Prostate gland (tissue), 2 donors: ENCODE results near the gene SERINC2.

ENCODE experiments used
- POLR2A ChIP-seq: fragments of 450-650 bp; IDR thresholded peaks from one replicate; pipeline ENCODE4 v1.6.1; 2016; ENCODE audit warnings: antibody characterized with exemption, mild to moderate bottlenecking
- POLR2AphosphoS5 ChIP-seq: sonication (generic); formaldehyde crosslinking; IDR thresholded peaks from one replicate; pipeline ENCODE4 v1.6.1; 2017; ENCODE audit warnings: antibody characterized with exemption
- TF ChIP-seq, protein P1 (sequence below), 4 experiments: fragments of 200-600 bp in 2 of 4; fragments of 450-650 bp in 2 of 4; sonication (generic) in 2 of 4; IDR thresholded peaks; 1 replicate in 3 of 4; 2 replicates in 1 of 4; pipeline ENCODE4 v1.5.1; 2016 to 2019; ENCODE audit warnings: antibody characterized with exemption in 4 of 4, mild to moderate bottlenecking in 2 of 4, moderate library complexity in 2 of 4

DNA sequence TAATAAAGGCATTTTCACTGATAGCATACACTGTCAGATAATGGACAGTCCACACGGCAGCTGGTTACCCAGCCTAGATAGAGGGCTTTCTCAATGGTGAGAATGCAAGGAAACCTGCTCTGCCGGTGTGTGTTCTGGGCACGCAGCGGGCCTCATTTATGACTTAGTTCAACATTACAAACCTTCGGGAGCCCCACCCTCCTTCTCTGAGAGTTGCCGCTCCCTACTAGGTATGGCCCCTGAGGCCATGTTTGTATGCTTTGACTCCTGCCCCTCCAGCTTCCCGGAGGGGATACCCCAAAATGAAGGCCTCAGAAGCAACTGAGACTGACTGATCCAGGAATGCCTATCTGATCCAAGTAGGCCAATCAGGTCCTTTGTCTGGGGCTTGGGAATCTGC, 22.9 kb upstream of the SERINC2 start:
- TF ChIP-seq, protein P1, sequence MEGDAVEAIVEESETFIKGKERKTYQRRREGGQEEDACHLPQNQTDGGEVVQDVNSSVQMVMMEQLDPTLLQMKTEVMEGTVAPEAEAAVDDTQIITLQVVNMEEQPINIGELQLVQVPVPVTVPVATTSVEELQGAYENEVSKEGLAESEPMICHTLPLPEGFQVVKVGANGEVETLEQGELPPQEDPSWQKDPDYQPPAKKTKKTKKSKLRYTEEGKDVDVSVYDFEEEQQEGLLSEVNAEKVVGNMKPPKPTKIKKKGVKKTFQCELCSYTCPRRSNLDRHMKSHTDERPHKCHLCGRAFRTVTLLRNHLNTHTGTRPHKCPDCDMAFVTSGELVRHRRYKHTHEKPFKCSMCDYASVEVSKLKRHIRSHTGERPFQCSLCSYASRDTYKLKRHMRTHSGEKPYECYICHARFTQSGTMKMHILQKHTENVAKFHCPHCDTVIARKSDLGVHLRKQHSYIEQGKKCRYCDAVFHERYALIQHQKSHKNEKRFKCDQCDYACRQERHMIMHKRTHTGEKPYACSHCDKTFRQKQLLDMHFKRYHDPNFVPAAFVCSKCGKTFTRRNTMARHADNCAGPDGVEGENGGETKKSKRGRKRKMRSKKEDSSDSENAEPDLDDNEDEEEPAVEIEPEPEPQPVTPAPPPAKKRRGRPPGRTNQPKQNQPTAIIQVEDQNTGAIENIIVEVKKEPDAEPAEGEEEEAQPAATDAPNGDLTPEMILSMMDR (IDR thresholded peaks at IDR 0.05) = no peak
- TF ChIP-seq POLR2A (peak; percentile 35), POLR2AphosphoS5 (peak; percentile 91)
